ENCODE measurements around the gene ZBTB26. TPM values are rescaled to one million over a fixed set of nuclear protein-coding genes. Genes with fewer than 3 reads are reported as not detected.
"Not testable (repeated sequence)": the region's sequence is repeated elsewhere in the genome, so short reads cannot be mapped to it uniquely, and the experiment has no call there.

Gene ZBTB26
- total RNA-seq, 1 experiment from 2014 or later: 4.5 TPM

- no peaks in the 10 kb centered on the region for H3K4me1 ChIP-seq (ENCODE audit: control insufficient read depth, insufficient read depth, low read length)
- no TSS peak for BruUV-seq (replicated peaks)
- H3K4me3 ChIP-seq (ENCODE audit: low read depth in 2 of 2, low read length in 2 of 2): no peak overlapping the region
- TF ChIP-seq CTCF (IDR thresholded peaks at IDR 0.05): no peak
- no peak for TF ChIP-seq SIN3A (IDR thresholded peaks at IDR 0.05; ENCODE audit: borderline replicate concordance, insufficient read depth, low read depth, low read length)
- TF ChIP-seq POLR2AphosphoS5 (IDR thresholded peaks at IDR 0.05; ENCODE audit: low read depth, low read length): no peak
- TF ChIP-seq TCF7L2 (IDR thresholded peaks at IDR 0.05; ENCODE audit: low read depth, low read length): no peak
- no peak for TF ChIP-seq REST (IDR thresholded peaks at IDR 0.05; ENCODE audit: insufficient read depth in 1 of 2, low read depth in 2 of 2, low read length in 1 of 2)
- H3K9me3 ChIP-seq (ENCODE audit: control insufficient read depth, insufficient read depth, low read depth, low read length): no peaks in the 10 kb centered on the region
- ATAC-seq (no peak), DNase-seq (ENCODE audit: low read depth, low spot score) (no peak)
- no peaks in the 10 kb centered on the region for H3K27me3 ChIP-seq (ENCODE audit: control insufficient read depth, insufficient read depth, low read length)
- POLR2A ChIA-PET: no interaction called here
- H3K27ac ChIP-seq (ENCODE audit: low read length): no peak overlapping the region
- intact Hi-C loops (cut with micrococcal nuclease; ENCODE audit: unreplicated experiment) (no loop called here), in situ Hi-C loops (cut with HindIII; ENCODE audit: low pct_unique_long_range_greater_than_20kb, low sequenced_read_pairs) (no loop called here)
- H3K36me3 ChIP-seq (ENCODE audit: control insufficient read depth, insufficient read depth, low read length): peaks cover 16% of the 10 kb centered on the region; the same call in 1 of the 2 replicates
- CTCF ChIA-PET: no interaction called here
Measured at GRCh38 chr9:122883125-122883524, 48.2 kb downstream of the ZBTB26 start.

GRCh38 chr9:122879443-122879842 is 51.9 kb downstream of the ZBTB26 start:
- H3K9me3 ChIP-seq (ENCODE audit: control insufficient read depth, insufficient read depth, low read depth, low read length): no peaks in the 10 kb centered on the region
- ChIA-PET POLR2A (no interaction called here), CTCF (no interaction called here)
- ATAC-seq: no peak
- TF ChIP-seq SIN3A (IDR thresholded peaks at IDR 0.05; ENCODE audit: borderline replicate concordance, insufficient read depth, low read depth, low read length) (no peak), POLR2AphosphoS5 (IDR thresholded peaks at IDR 0.05; ENCODE audit: low read depth, low read length) (no peak)
- H3K4me3 ChIP-seq (ENCODE audit: low read depth in 2 of 2, low read length in 2 of 2): no peak overlapping the region
- DNase-seq (ENCODE audit: low read depth, low spot score): no peak
- BruUV-seq (replicated peaks): no TSS peak
- intact Hi-C loops (cut with micrococcal nuclease; ENCODE audit: unreplicated experiment): no loop called here
- no peaks in the 10 kb centered on the region for H3K4me1 ChIP-seq (ENCODE audit: control insufficient read depth, insufficient read depth, low read length)
- in situ Hi-C loops (cut with HindIII; ENCODE audit: low pct_unique_long_range_greater_than_20kb, low sequenced_read_pairs): no loop called here
- no peak overlapping the region for H3K27ac ChIP-seq (ENCODE audit: low read length)
- no peaks in the 10 kb centered on the region for H3K27me3 ChIP-seq (ENCODE audit: control insufficient read depth, insufficient read depth, low read length)
- H3K36me3 ChIP-seq (ENCODE audit: control insufficient read depth, insufficient read depth, low read length): peaks cover 27% of the 10 kb centered on the region

- peaks cover 31% of the 10 kb centered on the region for H3K36me3 ChIP-seq (ENCODE audit: control insufficient read depth, insufficient read depth, low read length)
- no peak for TF ChIP-seq CTCF (IDR thresholded peaks at IDR 0.05)
- TF ChIP-seq SIN3A (IDR thresholded peaks at IDR 0.05; ENCODE audit: borderline replicate concordance, insufficient read depth, low read depth, low read length): no peak
- TF ChIP-seq TCF7L2 (IDR thresholded peaks at IDR 0.05; ENCODE audit: low read depth, low read length): no peak
- TF ChIP-seq POLR2AphosphoS5 (IDR thresholded peaks at IDR 0.05; ENCODE audit: low read depth, low read length): no peak
- TF ChIP-seq REST (IDR thresholded peaks at IDR 0.05; ENCODE audit: insufficient read depth in 1 of 2, low read depth in 2 of 2, low read length in 1 of 2): no peak
- in situ Hi-C loops (cut with HindIII; ENCODE audit: low pct_unique_long_range_greater_than_20kb, low sequenced_read_pairs) (no loop called here), intact Hi-C loops (cut with micrococcal nuclease; ENCODE audit: unreplicated experiment) (no loop called here)
- ChIA-PET CTCF (interaction anchor here (0.6 kb wide), 1 partner anchor 22 kb away, joined by 7 read pairs; no protein-coding TSS in a partner anchor), POLR2A (no interaction called here)
- ATAC-seq: no peak
- H3K27me3 ChIP-seq (ENCODE audit: control insufficient read depth, insufficient read depth, low read length): no peaks in the 10 kb centered on the region
- no peak overlapping the region for H3K27ac ChIP-seq (ENCODE audit: low read length)
- no TSS peak for BruUV-seq (replicated peaks)
- DNase-seq (ENCODE audit: low read depth, low spot score): no peak
- no peak overlapping the region for H3K4me3 ChIP-seq (ENCODE audit: low read depth in 2 of 2, low read length in 2 of 2)
- H3K9me3 ChIP-seq (ENCODE audit: control insufficient read depth, insufficient read depth, low read depth, low read length): no peaks in the 10 kb centered on the region
- no peaks in the 10 kb centered on the region for H3K4me1 ChIP-seq (ENCODE audit: control insufficient read depth, insufficient read depth, low read length)
Measured at GRCh38 chr9:122875523-122875922, 55.8 kb downstream of the ZBTB26 start.

- H3K4me3 ChIP-seq (ENCODE audit: low read depth in 2 of 2, low read length in 2 of 2); H3K4me1 ChIP-seq (ENCODE audit: control insufficient read depth, insufficient read depth, low read length); CTCF ChIA-PET; H3K36me3 ChIP-seq (ENCODE audit: control insufficient read depth, insufficient read depth, low read length); H3K27ac ChIP-seq (ENCODE audit: low read length); H3K9me3 ChIP-seq (ENCODE audit: control insufficient read depth, insufficient read depth, low read depth, low read length); ATAC-seq; BruUV-seq (replicated peaks); in situ Hi-C loops (cut with HindIII; ENCODE audit: low pct_unique_long_range_greater_than_20kb, low sequenced_read_pairs); H3K27me3 ChIP-seq (ENCODE audit: control insufficient read depth, insufficient read depth, low read length); intact Hi-C loops (cut with micrococcal nuclease; ENCODE audit: unreplicated experiment); DNase-seq (ENCODE audit: low read depth, low spot score); POLR2A ChIA-PET: not testable (repeated sequence)
Measured at GRCh38 chr9:122867276-122867675, 64.0 kb downstream of the ZBTB26 start.
